Fibroblast of villous mesenchyme (primary cell): ENCODE data around the gene AGAP2. TPM values are rescaled to one million over a fixed set of nuclear protein-coding genes. Genes with fewer than 3 reads are reported as not detected.
A peak's percentile ranks its signal among the peaks of the same experiment; 100 is the strongest.

Source experiments
- DNase-seq: peaks from one replicate; pipeline ENCODE4 v3.0.0-alpha.2; 2010; ENCODE audit warnings: low read depth
- H3K4me3 ChIP-seq: 2 replicates; pipeline ENCODE4 v1.5.1; 2011; ENCODE audit warnings: low read depth, mild to moderate bottlenecking, low read length
- CTCF ChIP-seq: IDR thresholded peaks from 2 replicates; pipeline ENCODE4 v1.5.1; 2012; ENCODE audit warnings: low read depth, mild to moderate bottlenecking, low read length; ENCODE audit not compliant: insufficient read depth
- total RNA-seq: library from RNA; depleted of rRNA; stranded (reverse); fragments of >200 nt; gene quantifications from 2 replicates; pipeline ENCODE4 v1.2.3, GENCODE V29; 2012

The AGAP2 gene
- total RNA-seq, 1 donor = 0.43 TPM

DNA sequence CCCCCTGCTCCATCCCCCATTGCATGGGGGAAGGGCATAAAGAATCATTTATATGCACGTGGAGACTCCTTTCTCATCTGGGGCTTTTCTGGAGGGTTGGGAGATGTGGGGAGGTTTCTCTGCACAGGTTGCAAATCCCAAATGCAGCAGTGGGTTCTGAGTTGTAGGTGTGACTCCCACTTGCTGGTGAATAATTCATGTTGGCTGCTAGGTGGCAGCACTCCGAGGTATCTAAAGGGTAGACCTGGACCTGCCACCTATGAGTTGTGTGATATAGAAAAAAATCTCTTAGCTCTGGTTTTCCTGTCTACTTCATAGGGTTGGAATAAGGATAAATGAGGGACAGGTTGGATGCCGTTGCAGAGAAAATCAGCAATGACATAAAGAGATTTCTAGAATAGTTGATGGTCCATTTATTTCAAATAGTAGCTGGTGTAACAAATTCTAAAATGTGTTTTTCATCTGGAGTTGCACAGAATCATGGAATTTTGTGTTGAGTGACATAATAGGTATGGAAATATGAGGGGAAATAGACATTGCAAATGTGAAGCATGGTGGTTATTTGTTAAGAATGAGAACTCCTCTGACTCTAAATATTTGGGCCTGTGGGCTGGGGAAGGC, 20.9 kb upstream of the AGAP2 start:
- H3K4me3 ChIP-seq = no peak overlapping the region
- peak; percentile 50 for TF ChIP-seq CTCF
- DNase-seq = no peak

- no peak for TF ChIP-seq CTCF
- no peak overlapping the region for H3K4me3 ChIP-seq
- DNase-seq = no peak
Observed at GRCh38 chr12:57758552-57759359, 20.2 kb upstream of the AGAP2 start.

- no peak for DNase-seq
- TF ChIP-seq CTCF = no peak
- no peak overlapping the region for H3K4me3 ChIP-seq
Observed at GRCh38 chr12:57757771-57758170, 19.2 kb upstream of the AGAP2 start.

DNA sequence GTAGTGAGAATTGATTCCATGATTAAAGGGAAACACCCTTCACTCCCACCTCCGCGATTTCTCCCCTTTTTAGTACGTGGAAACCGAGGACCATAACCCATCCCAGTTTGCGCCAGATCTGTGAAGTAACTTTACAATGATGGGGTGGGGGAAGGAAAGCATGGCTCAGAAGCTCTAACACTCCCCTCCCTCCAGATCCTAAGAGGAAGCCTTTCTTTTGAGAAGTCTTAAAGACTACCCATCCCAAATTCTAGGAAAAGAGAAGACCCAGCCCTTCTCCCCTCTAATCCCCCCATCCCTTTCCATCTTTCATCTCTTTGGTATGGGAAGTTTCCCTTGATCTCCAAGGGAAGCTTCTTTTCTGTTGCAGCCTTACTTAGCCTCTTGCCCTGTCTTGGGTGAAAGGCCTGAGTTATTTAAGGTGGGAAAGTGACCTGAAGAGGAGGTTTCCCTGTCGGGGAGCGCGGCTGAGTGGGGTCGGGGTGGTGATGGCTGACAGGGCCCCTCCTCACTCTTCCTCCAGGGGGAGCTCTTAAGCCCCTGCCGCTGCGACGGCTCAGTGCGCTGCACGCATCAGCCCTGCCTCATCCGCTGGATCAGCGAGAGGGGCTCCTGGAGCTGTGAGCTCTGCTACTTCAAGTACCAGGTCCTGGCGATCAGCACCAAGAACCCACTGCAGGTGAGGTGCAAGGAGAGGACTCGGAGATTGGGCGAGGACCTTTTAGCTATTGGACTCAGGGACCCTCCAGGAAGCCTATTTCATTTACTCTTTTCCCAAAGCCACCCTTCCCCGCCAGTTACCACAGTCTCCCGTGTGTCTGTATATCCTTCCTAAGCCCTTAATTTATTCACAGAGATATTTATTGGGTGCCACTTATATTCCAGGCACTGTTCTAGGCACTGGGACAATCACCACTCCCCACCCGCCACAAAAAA, 18.1 kb upstream of the AGAP2 start:
- H3K4me3 ChIP-seq = peak overlapping the region; percentile 59
- TF ChIP-seq CTCF = peak; percentile 71
- no peak for DNase-seq

GRCh38 chr12:57755454-57756372, 17.2 kb upstream of the AGAP2 start:
- H3K4me3 ChIP-seq = peak overlapping the region; percentile 59
- DNase-seq = no peak
- no peak for TF ChIP-seq CTCF

GRCh38 chr12:57755194-57755453, 16.6 kb upstream of the AGAP2 start:
- H3K4me3 ChIP-seq = peak overlapping the region; percentile 59
- no peak for TF ChIP-seq CTCF

More at GRCh38 chr12:57755194-57755453, 16.6 kb upstream of the AGAP2 start:
- DNase-seq = no peak
